Measurements from ENCODE around the gene KLHDC7B. TPM values are rescaled to one million over a fixed set of nuclear protein-coding genes. Genes with fewer than 3 reads are reported as not detected.

Gene KLHDC7B
- total RNA-seq, 1 donor from 2014 or later: not detected

- Mint-ChIP-seq H3K27ac (no peak overlapping the region), H3K36me3 (peaks cover 3% of the 10 kb centered on the region), H3K9me3 (no peaks in the 10 kb centered on the region), H3K4me1 (ENCODE audit: unreplicated experiment) (no peaks in the 10 kb centered on the region), H3K4me3 (no peak overlapping the region), H3K27me3 (no peaks in the 10 kb centered on the region)
- DNase-seq (ENCODE audit: extremely low spot score, unreplicated experiment): no peak
- TF ChIP-seq, protein P1, sequence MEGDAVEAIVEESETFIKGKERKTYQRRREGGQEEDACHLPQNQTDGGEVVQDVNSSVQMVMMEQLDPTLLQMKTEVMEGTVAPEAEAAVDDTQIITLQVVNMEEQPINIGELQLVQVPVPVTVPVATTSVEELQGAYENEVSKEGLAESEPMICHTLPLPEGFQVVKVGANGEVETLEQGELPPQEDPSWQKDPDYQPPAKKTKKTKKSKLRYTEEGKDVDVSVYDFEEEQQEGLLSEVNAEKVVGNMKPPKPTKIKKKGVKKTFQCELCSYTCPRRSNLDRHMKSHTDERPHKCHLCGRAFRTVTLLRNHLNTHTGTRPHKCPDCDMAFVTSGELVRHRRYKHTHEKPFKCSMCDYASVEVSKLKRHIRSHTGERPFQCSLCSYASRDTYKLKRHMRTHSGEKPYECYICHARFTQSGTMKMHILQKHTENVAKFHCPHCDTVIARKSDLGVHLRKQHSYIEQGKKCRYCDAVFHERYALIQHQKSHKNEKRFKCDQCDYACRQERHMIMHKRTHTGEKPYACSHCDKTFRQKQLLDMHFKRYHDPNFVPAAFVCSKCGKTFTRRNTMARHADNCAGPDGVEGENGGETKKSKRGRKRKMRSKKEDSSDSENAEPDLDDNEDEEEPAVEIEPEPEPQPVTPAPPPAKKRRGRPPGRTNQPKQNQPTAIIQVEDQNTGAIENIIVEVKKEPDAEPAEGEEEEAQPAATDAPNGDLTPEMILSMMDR (conservative IDR thresholded peaks at IDR 0.05): no peak
Measured at GRCh38 chr22:50572965-50573364, 27.3 kb downstream of the KLHDC7B start.

GRCh38 chr22:50573491-50574382 is 28.0 kb downstream of the KLHDC7B start:
- no peak for DNase-seq (ENCODE audit: extremely low spot score, unreplicated experiment)
- H3K4me3 Mint-ChIP-seq: no peak overlapping the region
- H3K4me1 Mint-ChIP-seq (ENCODE audit: unreplicated experiment): no peaks in the 10 kb centered on the region
- H3K36me3 Mint-ChIP-seq: peaks cover 3% of the 10 kb centered on the region
- H3K27me3 Mint-ChIP-seq: no peaks in the 10 kb centered on the region
- no peaks in the 10 kb centered on the region for H3K9me3 Mint-ChIP-seq
- TF ChIP-seq, protein P1 (conservative IDR thresholded peaks at IDR 0.05): no peak
- no peak overlapping the region for H3K27ac Mint-ChIP-seq

DNA sequence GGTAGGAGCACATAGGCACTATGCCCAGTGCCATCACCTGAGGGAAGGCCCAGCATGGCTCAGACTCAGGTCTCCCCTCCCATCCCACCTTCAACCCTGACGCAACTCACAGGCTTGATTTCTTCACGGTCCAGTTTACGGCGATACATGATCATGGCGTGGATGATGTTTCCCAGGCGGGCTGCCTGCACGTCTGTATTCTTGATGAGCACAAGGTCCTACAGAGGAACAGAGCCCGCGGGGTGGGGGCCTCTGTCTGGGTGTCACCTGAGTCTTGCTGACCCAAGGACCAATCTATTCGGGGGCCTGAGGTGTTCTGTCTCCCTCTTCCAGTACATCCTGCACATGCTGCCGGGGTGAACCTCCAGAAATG is 28.7 kb downstream of the KLHDC7B start:
- no peak overlapping the region for H3K27ac Mint-ChIP-seq
- H3K4me3 Mint-ChIP-seq: no peak overlapping the region
- peaks cover 2% of the 10 kb centered on the region for H3K36me3 Mint-ChIP-seq
- H3K4me1 Mint-ChIP-seq (ENCODE audit: unreplicated experiment): no peaks in the 10 kb centered on the region
- no peak for DNase-seq (ENCODE audit: extremely low spot score, unreplicated experiment)
- no peaks in the 10 kb centered on the region for H3K9me3 Mint-ChIP-seq
- no peaks in the 10 kb centered on the region for H3K27me3 Mint-ChIP-seq
- TF ChIP-seq, protein P1 (conservative IDR thresholded peaks at IDR 0.05): no peak

DNA sequence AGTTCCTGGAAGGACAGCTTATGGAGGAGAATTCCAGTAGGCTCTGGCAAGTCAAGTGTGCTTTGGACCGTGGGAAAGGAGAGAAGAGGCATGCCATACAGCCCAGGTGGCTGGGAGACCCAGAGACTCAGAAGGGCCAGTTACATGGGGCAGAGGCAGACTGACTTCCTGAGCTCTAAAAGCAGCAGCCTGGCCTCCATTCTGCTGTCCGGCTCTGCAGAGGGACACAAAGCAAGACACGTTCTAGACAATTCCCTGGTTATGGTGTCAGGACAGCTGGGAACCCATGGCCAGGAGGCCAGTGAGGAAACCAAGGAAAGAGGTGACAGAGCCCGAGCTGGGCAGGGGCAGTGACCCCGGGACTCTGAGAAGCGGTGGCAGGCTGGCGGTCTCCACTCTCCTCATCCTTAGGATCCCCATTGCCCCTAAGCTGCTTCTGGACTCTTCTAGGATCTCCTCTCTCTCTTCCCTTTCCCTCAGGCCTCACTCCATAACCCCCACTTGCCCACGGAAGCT is 29.8 kb downstream of the KLHDC7B start:
- Mint-ChIP-seq H3K27ac (no peak overlapping the region), H3K27me3 (no peaks in the 10 kb centered on the region), H3K4me1 (ENCODE audit: unreplicated experiment) (no peaks in the 10 kb centered on the region), H3K36me3 (peaks cover 3% of the 10 kb centered on the region), H3K4me3 (no peak overlapping the region), H3K9me3 (no peaks in the 10 kb centered on the region)
- no peak for DNase-seq (ENCODE audit: extremely low spot score, unreplicated experiment)
- TF ChIP-seq, protein P1 (conservative IDR thresholded peaks at IDR 0.05): no peak

- Mint-ChIP-seq H3K4me1 (ENCODE audit: unreplicated experiment) (no peaks in the 10 kb centered on the region), H3K9me3 (no peaks in the 10 kb centered on the region), H3K27me3 (no peaks in the 10 kb centered on the region), H3K27ac (no peak overlapping the region), H3K4me3 (no peak overlapping the region), H3K36me3 (peaks cover 3% of the 10 kb centered on the region)
- TF ChIP-seq, protein P1 (conservative IDR thresholded peaks at IDR 0.05): peak; percentile 59
- no peak for DNase-seq (ENCODE audit: extremely low spot score, unreplicated experiment)
Measured at GRCh38 chr22:50576070-50576469, 30.4 kb downstream of the KLHDC7B start.

Measured in type B pancreatic cell (in vitro differentiated cells).